ENCODE results near the gene CHRND.

CHRND gene

DNA sequence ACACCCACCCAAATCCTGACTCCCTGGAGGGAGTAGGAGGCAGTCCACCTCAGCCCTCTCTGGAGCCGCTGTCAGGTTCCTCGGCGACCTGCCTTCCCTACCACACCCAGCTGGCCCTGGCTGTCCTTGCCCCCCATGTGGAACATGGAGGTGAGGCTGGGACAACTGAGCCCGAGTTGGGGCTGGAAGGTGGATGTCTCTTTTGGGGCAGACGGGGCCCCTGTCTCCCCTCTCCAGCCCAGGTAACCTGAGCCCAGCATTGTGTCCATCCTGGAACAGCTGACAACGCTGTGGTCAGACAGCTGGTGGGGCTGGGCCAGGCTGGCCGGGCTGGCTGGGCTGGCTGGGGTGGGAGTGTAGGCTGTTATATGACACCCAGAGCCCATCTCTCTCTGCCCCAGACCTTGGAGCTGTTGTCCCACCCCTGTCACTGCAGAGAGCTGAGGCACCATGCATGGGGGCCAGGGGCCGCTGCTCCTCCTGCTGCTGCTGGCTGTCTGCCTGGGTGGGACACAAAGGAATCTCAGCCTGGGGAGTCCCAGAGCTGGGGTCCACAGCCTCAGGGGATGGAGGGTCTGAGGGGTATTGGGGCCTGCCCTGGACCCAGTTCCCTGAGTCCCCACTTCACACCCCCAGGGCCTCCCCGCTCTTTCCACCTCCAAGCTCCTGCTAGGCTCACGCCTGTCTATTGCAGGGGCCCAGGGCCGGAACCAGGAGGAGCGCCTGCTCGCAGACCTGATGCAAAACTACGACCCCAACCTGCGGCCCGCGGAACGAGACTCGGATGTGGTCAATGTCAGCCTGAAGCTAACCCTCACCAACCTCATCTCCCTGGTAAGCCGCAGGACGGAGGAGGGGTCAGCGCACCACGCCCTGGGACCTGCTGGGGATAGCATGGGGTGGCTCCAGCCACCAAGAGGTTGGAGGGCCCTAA is 13.6 kb downstream of the CHRND start, which contains the start of gene CHRNG:
Gene CHRNG, plus strand, starts transcription at position 395 of the 934 bp plus-strand sequence. Its CDS starts 56 bp downstream, at position 451.
- TF ChIP-seq, protein P1, sequence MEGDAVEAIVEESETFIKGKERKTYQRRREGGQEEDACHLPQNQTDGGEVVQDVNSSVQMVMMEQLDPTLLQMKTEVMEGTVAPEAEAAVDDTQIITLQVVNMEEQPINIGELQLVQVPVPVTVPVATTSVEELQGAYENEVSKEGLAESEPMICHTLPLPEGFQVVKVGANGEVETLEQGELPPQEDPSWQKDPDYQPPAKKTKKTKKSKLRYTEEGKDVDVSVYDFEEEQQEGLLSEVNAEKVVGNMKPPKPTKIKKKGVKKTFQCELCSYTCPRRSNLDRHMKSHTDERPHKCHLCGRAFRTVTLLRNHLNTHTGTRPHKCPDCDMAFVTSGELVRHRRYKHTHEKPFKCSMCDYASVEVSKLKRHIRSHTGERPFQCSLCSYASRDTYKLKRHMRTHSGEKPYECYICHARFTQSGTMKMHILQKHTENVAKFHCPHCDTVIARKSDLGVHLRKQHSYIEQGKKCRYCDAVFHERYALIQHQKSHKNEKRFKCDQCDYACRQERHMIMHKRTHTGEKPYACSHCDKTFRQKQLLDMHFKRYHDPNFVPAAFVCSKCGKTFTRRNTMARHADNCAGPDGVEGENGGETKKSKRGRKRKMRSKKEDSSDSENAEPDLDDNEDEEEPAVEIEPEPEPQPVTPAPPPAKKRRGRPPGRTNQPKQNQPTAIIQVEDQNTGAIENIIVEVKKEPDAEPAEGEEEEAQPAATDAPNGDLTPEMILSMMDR (conservative IDR thresholded peaks at IDR 0.05): no peak
- no peak within 1 kb of the TSS for H3K27ac ChIP-seq

DNA sequence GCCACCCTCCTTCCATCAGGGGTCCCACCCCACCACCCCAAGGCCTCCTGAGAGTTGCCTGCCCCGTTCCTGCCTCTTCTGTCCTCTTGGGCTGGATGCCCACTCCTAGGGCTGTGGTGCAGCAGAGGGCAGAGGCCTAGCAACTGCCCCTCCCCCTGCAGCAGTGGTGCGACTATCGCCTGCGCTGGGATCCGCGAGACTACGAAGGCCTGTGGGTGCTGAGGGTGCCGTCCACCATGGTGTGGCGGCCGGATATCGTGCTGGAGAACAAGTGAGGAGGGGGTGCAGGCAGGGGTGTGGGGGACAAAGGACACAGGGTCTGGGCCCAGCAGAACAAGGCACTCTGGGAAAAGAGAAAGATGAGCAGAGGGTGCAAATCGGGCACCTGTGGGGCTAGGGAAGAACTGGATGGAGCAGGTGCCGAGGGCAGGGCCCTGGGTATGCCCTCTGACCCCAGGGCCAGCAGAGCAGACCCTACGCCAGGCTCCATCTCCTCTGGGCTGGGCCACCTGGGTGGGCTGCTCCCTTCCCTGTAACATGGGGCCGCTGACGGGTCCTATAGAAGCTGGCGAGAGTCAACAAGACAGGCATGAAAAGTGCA is 14.6 kb downstream of the CHRND start:
- TF ChIP-seq, protein P1 (conservative IDR thresholded peaks at IDR 0.05): no peak
- no peak overlapping the region for H3K27ac ChIP-seq

DNA sequence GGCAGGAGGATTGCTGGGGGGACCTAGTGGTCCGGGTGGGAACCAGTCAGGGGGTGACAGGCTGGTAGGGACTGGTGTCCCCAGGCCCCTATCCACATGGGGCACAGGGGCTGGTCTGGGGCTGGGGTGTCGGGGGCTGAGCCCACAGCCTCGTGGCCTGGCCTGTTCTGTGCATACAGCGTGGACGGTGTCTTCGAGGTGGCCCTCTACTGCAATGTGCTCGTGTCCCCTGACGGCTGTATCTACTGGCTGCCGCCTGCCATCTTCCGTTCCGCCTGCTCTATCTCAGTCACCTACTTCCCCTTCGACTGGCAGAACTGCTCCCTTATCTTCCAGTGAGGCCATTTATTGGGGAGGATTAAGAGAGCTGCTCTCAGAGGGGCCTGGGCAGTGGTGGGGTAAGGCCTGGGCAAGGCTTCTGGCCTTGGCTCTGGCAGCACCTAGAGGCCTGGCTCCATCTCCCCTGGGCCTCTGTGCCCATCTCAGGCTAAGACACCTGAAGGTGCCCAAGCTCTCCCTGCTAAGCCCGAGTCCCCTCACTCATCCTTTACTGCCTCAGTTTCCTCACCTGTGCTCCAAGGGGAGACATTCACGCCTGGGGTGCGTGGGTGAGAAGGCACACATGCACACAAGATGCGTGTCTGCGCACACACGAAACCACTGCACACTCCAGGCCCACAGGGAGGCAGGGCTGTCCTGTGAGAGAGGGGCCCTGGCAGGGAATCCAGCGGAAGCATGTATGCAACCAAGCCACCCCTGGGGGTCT is 15.4 kb downstream of the CHRND start:
- H3K27ac ChIP-seq: no peak overlapping the region
- TF ChIP-seq, protein P1 (conservative IDR thresholded peaks at IDR 0.05): no peak

DNA sequence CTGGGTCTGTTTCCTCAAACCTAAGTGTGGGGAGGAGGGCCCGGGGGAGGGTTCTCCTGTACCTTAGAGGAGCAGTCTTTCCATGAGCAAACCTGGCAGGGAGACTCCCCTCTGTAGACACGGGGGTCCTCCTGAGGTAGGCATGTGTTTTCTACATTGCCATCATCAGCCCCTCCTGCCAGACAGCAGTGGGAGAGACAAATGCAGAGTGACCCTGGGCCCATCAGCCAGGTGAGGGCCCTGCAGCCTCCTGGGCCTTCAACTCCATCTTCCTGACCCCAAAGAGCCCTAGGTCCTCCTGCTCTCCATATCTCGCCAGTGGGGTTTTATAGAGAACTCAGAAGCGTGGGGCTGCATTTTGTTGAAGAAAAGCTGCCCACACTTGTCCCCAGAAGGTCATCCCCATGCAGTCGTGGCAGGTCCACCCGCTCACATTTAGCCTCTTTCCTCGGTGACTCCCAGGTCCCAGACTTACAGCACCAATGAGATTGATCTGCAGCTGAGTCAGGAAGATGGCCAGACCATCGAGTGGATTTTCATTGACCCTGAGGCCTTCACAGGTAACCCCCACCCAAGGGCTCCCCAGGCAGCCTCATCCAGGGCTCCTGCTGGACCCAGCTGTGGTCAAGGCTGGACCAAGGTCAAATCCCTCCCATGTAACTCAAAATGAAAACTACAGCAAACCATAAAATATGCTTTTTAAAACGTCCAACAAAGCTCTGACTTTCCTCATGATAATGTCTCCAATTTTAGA is 16.2 kb downstream of the CHRND start:
- H3K27ac ChIP-seq: no peak overlapping the region
- TF ChIP-seq, protein P1 (conservative IDR thresholded peaks at IDR 0.05): no peak

DNA sequence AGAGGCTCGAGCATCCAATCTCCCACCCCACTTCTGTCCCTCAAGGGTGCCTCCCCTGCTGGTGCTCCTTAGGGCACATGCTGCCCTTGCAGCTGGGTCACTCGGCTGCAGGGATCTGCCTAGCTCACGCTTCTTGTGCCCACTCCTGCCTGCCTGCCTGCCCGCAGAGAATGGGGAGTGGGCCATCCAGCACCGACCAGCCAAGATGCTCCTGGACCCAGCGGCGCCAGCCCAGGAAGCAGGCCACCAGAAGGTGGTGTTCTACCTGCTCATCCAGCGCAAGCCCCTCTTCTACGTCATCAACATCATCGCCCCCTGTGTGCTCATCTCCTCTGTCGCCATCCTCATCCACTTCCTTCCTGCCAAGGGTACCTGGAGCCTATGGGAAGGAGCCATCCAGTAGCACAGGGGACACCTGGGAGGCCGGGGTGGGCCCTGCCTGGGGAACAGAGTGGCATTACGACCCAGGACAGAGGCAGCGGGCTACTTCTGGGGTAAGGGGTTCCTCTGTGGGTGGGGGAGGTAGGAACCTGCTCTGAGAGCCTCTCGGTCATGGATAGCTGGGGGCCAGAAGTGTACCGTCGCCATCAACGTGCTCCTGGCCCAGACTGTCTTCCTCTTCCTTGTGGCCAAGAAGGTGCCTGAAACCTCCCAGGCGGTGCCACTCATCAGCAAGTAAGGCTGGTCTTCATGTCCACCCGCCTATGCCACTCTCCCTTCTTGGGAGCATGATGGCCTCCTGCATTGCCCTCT is 16.9 kb downstream of the CHRND start:
- TF ChIP-seq, protein P1 (conservative IDR thresholded peaks at IDR 0.05): no peak
- H3K27ac ChIP-seq: no peak overlapping the region

DNA sequence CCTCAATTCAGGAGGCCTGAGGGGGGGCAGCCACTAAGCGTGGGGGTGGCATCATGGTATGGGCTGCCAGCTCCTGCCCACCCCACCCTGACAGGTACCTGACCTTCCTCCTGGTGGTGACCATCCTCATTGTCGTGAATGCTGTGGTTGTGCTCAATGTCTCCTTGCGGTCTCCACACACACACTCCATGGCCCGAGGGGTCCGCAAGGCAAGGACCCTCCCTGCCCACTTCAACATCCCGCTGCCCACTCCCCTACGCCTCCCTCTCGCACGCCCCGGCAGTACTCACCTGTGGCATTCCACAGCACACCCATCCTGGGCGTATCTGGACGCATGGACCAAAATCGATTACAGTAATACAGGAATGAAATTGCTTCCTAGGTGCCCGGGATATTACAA is 17.5 kb downstream of the CHRND start:
- TF ChIP-seq, protein P1 (conservative IDR thresholded peaks at IDR 0.05): no peak
- H3K27ac ChIP-seq: no peak overlapping the region
